Muscle of arm (tissue), 12 donors: Measurements from ENCODE around the gene GPBP1L1. TPM values are rescaled to one million over a fixed set of nuclear protein-coding genes. Genes with fewer than 3 reads are reported as not detected.
"Not testable (repeated sequence)": the region's sequence is repeated elsewhere in the genome, so short reads cannot be mapped to it uniquely, and the experiment has no call there.

Source experiments
- DNase-seq: peaks from one replicate; pipeline ENCODE4 v3.0.0-alpha.2; 2013
- polyA plus RNA-seq, 12 donors: library from polyadenylated mRNA; unstranded; fragments of 120-200 nt; gene quantifications; one replicate each; pipeline ENCODE4 v1.2.1, GENCODE V29; 2013; ENCODE audit not compliant: insufficient read length in 12 of 12

GPBP1L1 gene
- polyA plus RNA-seq, 12 donors: 52.4 to 720 (median 69.9) TPM

DNA sequence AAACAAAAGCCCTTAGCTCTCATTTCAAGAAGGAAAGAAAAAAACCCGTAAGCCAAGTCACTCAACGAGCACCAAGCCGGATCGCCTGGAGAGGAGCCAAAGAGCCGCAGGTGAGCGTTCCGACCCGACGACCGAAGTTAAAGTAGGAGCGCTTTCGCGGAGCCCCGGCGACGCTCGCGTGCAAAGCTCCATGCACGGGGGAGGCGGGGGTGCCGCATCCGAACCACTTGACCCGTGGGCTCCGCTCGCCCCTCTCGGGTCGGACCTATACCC, 382 bp downstream of the GPBP1L1 start:
- peak; percentile 67 for DNase-seq

DNA sequence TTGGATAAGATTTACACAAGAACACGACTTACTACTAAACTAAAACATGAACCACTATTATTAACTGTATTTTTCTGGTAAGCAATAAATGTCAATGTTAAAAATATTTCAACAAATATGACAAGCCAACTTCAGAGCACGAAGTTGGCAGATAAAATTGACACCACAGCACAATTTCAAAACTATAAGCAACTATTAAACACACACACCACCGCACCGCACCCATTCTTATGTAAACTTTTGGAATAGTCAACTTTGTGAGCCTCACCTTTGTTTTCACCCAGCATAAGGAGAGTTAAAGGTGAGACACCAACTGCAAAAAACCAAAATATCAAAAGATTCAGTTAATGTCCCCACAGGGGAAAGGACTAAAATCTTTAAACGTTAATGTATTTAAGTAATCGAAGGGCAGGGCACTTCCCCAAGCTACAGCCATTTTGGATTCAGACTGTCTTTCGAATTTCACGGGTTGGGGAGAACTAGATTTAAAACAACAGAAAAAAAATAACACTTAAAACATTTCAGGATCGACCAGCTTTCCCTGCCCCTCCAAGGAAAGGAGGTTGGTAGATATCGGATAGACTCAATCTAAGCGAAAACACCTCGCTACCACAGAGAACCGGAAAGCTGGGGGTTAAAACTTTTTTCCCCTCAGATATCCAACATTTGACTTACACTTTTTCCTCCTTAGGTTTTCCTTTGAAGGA, 872 bp downstream of the GPBP1L1 start:
- DNase-seq: no peak

DNA sequence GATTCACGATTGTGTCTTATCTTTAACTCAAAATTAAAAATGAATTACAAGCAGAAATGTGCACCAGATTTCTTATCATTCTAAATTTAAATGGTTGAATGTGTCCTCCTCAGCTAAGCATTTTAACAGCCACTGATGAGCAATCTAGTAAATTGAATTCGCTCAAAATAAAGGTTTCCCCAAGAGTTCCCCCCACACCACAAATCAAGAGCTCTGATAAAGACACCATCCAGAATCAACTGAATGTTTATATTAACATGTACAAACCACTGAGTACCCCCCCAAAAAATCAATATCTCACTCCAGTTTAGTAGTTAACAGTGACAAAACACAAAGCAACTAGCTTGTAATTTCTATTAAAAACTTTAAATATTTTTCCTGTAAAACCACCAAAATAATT, 1.9 kb downstream of the GPBP1L1 start:
- DNase-seq: no peak

DNA sequence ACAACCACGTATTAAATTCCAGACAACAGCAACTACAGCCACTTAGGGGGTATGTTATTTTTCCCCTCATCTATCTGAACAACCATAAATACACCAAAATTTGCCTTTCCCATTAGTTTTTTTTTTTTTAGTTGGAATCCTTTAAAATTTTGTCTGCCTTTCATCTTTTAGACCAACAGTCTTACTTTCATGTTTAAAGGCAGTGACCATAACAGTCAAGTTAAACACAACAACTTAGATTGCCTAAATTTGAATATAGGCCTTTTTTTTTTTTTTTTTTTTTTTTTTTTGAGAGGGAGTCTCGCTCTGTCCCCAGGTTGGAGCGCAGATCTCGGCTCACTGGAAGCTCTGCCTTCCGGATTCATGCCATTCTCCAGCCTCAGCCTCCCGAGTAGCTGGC, 3.4 kb downstream of the GPBP1L1 start:
- DNase-seq: no peak

DNA sequence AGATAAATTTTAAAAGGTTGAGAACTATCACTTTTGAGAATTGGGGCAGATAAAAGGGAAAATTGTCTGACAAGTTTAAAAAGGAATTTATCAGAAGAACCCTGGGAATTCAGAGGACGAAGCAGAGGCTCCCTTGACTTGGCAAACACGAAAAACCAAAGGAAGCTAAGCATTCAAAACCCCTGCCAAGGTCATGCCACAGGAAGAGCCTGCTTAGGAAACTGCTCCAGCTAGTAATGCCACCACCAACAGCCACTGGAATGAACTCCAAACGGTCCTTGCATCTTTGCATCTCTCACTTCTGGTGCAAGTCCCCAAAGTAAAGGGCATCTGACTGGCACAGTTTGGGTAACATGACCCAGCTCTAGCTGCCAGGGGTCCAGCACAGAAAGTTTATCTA, 7.2 kb downstream of the GPBP1L1 start:
- no peak for DNase-seq

DNA sequence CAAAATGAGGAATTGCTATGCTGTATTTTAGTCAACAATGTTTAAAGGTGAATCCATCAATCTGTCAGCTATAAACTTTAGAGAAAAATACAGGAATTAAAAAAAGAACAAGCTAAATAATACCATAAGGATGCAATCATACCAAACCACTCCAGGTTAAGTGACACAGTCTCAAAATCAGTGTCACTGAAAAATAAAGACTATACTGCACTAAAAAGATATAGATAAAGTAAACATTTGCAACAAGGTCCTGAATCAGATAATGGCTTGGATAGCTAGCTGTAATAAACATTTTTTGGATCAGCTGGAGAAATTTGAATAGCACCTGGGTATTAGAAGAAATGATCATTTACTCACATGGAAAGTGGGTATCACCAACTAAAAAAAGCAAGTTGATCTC, 7.8 kb downstream of the GPBP1L1 start:
- DNase-seq: no peak

DNA sequence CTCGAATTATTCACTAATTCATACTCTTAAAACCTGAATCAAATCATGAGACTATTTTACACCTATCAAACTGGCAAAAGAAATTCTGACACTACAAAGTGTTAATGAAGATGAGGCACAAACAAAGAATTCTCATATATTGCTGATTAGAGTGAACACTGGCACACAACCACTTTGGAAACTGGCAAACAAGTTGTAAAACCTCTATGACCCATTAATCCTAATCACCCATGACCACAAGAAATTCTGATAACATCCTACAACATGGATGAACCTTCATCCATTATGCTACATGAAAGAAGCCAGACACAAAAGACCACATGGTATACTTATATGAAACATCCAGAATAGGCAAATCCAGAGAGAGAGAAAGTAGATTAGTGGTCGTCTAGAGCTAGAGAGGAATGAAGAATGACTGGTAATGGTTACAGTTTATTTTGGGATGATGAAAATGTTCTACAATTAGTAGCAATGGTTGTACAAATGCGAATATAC, 8.5 kb downstream of the GPBP1L1 start:
- no peak for DNase-seq

DNA sequence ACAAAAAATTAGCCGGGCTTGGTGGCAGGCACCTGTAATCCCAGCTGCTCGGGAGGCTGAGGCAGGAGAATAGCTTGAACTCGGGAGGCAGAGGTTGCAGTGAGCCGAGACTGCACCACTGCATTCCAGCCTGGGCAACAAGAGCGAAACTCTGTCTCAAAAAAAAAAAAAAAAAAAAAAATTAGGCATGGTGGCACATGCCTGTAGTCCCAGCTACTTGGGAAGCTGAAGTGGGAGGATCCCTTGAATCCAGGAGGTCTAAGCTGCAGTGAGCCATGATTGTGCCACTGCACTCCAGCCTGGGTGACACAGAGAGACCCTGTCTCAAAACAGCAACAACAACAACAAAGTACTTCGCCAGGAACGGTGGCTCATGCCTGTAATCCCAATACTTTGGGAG, 9.8 kb downstream of the GPBP1L1 start:
- DNase-seq: not testable (repeated sequence)

DNA sequence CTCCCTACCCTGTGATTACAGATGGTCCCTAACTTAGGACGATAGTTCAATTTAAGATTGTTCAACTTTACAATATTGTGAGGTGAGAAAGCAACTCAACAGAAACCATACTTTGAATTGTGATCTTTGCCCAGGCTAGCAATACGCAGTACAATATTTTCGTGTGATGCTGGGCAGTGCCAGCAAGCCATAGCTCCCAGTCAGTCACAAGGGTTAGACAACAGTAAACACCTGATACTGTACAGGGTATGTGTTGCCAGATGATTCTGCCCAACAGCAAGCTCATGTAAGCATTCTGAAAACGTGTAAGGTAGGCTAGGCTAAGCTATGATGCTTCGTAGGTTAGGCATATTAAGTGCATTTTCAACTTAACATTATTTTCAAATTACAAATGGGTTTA, 11.9 kb downstream of the GPBP1L1 start:
- no peak for DNase-seq

DNA sequence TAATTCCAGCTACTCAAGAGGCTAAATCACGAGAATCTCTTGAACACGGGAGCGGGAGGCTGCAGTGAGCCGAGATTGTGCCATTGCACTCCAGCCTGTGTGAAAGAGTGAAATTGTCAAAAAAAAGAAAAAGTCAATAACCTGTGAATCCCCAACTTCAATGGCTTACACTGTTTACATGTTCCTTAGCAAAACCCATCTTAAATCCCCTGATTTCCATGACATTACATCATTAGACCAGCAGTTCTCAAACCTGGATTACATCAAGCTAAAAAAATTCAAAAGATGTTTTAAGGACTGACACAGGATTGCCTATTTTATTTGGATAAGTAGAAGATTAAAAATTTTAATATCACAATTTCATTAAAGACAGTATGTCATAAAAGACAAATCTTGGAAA, 12.4 kb downstream of the GPBP1L1 start:
- DNase-seq: no peak

DNA sequence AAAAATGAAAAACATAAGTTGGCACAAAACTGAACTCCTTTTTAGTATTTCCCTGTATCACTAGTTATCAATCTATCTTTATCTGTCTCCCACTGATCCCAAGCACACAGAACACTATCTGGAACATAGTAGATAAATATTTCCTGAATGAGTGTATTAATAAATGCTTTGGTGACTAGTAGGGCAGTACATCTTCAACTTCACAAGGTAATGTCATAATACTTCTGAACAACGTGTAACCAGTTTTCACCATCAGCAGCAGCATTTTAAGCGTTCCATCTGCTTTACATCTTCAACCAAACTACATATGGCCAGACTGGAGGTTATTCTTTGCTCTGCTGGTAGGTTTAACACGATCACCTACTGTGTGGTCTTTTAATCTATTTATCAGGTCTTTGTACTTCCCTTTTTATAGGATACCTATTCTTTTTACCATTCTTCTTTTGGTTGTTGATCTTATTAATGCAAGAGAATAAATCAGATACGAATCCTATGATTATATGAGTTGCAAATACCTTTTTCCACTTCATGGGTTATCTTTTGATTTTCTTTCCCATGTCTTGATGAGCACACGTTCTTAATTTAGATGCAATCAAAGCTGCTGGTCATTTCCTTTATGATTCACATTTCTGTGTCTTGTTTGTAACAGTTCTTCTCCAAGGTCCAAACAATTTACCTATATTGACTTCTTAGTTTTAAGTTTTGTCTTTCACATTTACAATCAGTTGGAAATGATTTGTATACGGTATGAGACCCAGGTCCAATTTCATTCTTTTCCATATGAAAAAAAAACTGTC, 16.3 kb downstream of the GPBP1L1 start:
- DNase-seq: no peak

DNA sequence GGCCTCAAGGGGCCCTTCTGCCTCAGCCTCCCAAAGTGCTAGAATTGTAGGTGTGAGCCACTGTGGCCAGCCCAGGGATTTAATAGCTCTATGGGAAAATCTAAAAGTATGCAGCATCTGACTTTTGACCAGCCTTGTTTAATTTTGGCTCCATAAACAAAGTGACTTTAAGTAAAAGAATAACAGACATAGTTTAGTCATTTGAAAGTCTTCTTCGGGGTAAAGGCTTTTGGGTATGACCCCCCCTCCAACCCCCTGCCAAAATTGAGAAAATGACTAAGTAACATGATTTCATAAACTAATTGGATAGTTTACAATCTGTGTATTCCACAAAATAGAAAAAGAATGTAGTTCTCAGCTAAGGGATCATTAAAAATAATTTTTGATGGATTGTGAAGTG, 17.0 kb downstream of the GPBP1L1 start:
- no peak for DNase-seq

DNA sequence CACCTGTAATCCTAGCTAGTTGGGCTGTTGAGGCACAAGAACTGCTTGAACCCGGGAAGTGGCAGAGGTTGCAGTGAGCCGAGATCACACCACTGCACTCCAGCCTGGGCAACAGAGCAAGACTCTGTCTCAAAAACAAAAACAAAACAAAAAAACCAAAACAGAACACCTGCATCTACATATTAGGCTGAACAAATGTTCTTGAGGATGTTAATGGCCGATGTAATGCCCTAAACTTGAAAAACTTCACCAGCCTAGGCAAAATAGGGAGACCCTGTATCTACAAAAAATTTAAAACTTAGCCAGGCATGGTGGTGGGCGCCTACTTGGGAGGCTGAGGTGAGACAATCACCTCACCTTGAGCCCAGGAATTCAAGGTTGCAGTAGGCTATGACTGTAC, 17.8 kb downstream of the GPBP1L1 start:
- no peak for DNase-seq

DNA sequence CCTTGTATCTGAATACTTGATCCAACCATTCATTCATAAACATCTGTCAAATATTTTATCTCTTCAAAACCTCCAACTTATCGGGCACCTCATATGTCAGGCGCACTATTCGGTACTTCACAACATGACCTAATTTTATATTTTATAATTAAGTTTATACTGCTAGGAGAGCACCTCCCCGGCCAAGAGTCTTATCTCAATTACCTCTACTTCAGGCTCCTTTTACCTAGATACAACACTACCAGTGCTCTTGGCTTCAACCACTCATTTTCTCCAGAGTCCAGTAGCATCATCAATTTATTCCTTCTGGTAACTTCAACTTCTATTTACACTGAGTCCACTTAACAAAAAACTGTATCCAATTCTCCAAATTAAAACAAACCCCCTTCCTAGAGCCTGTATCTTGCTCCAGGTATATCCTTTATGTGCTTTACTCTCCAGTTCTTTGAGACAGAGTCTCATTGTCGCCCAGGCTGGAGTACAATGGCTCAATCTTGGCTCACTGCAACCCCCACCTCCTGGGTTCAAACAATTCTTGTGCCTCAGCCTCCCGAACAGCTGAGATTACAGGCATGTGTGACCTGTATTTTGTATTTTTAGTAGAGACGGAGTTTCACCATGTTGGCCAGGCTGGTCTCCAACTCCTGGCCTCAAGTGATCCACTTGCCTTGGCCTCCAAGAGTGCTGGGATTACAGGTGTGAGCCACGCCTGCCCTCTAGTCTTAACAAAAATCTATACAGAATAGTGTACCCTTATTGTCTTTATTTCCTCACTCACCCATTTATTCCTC, 18.8 kb downstream of the GPBP1L1 start:
- DNase-seq: no peak

DNA sequence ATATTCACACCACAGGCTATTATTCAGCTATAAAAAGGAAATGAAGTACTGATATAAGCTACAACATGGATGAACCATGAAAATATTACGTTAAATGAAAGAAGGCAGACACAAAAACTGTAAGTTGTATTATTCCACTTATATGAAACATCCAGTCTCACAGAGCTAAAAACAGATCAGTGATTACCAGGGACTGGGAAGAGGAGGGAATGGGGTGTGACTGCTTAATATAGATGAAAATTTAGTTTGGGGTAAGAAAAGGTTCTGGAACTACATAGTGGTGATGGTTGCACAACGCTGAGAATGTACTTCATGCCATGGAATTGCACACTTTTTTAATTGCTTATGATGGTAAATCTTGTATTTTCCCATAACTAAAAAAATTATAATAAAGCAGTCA, 19.5 kb downstream of the GPBP1L1 start:
- DNase-seq: no peak

DNA sequence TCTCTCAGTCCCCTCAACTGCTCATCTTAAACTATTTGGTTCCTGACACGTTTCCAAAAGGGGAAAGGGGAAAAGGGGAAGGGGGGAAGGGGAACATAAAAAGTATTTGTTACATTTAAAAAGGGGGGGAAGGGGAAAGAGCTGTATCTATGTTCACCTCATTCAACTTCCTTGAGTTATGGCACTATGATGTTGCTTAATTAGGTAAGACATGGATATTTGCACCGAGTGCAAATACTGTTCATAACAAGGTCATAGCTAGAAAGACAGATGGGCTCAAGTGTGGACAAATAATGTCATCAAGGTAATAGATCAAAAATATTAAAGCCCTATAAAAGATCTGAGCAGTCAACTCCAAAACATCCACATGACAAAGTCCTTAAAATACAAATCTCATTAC, 26.0 kb downstream of the GPBP1L1 start:
- DNase-seq: no peak

DNA sequence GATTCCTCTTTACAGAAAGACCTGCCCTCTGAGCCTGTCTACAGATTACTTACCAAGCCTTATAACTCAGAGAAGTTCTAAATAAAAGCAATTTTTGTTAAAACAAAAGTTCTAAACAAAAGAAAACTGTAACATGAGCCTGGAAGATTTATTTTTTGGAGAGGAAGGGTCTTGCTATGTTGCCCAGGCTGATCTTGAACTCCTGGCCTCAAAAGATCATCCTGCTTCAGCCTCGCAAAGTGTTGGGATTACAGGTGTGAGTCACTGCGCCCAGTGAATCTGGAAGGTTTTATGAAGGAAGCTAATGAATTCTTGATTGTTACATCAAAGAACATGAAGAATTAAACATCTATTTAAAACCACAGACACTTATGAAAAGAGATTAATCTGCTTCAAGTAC, 27.1 kb downstream of the GPBP1L1 start:
- no peak for DNase-seq

DNA sequence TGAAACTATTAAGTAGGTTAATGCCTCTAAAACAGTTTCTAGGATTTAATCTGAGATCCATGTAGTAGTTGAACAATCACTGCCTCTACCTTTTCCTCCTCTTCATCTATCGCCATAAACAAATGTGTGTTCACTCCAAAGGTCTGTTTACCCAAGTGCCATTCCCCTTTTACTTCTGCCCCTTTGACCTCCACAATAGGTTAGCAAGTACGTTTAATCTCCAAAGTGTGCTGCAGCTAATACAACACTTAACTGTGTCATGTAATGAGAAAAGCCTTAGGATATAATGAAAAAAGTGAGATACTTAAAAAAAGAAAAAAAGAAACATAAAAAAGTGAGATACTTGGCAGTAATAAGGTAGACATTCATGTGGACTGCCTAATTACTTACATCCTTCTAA, 28.2 kb downstream of the GPBP1L1 start:
- DNase-seq: no peak

DNA sequence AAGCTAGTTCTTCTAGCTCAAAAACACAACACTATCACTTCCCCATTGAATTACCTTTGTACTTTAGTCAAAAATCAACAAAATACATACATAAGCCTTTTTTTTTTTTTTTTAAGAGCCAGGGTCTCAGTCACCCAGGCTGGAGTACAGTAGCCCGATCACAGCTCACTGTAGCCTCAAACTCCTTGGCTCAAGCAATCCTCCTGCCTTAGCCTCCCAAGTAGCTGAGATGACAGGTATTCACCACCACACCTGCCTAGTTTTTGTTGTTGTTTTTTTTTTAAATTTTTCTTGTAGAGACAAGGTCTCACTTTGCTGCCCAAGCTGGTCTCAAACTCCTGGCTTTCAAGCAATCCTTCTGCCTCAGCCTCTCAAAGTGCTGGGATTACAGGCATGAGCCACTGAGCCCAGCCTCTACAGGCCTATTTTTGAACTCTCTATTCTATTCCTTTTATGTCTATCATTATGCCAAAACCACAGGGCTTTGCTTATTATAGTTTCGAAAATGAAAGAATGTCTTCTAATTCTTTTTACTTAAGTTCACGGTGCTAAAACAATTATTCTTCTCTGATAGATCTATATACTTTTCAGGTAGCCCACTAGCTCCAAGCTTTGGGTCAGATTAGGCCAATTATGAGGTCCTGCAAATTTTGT, 29.6 kb downstream of the GPBP1L1 start:
- no peak for DNase-seq

DNA sequence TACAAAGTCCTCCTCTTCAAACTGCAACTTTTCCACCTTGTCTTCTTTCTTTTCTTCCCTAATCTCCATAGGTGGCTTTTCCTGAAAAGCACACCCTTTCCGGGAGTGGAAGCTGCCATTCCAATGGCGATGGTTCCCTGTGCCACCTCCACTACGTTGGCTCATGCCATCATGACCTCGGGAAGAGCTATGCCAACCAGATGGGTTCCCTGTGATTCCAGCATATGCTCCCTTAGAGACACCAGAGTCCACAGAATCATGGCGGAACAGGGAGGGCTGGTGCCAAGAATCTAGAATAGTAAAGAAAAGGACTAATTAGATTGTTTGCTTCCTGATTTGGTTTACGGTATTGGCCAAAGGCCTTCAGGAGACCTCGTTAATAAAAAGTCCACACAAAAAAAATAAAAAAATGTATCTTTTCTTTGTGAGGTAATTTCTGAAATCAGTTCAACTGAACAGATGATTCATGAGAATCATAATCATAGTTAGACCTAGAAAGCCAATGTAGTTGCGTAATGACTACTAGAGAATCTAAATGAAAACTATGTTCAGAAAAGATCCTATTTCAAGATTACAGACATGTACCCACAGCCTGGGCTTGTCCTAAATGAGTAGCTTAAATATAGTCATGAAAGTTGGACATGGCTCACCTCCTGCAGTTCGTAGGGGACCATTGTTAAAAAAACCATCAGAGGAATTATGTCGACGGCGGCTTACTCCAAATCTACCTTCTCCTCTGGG, 31.6 kb downstream of the GPBP1L1 start:
- no peak for DNase-seq

DNA sequence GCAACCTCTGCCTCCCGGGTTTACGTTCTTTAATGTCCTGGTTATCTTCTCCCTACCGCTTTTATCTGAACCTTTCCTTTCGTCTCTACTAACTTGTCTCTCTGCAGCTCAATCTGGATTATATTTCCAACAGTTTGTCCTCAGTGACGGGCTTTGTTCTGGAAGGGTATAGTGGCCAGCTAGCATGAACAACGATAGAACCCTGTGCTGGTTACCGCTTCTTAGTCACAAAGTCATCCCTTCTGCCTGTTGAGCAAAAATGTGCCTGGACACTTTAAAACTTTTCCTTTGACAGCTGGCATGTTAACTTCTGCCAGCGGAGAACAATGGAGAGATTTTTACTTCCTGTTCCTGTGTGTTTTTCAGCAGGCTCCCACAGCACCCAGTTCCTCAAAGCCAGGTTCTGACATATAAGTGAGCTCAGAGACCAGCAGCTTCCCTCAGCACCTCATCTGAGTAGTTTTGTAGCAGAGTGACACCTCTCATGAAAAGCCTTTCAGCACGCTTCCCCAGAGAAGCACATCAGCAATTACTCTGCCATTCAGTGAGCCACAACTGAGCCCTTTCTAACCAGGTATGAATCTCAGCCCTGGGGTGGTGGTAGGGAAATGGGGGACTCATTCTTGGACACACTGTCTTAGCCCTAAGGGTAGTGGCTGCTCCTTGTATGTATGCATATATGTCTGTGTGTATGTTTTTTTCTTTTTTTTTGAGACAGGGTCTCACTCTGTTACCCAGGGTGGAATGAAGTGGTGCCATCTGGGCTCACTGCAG, 38.9 kb downstream of the GPBP1L1 start:
- peak; percentile 2 for DNase-seq
